ENCODE results near the gene CCNL2.

CCNL2 gene

DNA sequence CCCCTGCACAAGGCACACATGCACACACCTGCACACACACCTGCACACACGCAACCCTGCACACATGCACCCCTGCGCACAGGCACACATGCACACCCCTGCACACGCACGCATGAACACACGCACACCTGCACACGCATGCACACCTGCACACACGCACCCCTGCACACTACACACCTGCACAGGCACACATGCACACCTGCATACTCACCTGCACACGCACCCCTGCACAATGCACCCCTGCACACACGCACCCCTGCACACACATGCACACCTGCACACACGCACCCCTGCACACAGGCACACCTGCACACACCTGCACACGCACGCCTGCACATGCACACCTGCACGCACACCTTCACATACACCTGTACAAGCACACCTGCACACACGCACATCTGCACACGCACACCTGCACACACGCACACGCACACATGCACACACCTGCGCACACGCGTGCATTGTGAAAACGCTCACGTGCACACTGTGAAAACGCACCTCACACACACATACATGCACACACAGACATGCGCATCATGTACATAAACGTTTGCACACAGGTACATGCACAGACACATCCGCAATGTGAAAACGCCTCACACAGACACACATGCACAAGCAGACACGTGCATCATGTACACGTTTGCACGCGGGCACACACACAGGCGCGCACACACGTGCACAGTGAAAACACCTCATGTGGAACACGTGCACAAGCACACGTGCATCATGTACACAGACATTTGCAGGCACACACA, 58.2 kb downstream of the CCNL2 start:
- no peak for DNase-seq (ENCODE audit: low spot score)

DNA sequence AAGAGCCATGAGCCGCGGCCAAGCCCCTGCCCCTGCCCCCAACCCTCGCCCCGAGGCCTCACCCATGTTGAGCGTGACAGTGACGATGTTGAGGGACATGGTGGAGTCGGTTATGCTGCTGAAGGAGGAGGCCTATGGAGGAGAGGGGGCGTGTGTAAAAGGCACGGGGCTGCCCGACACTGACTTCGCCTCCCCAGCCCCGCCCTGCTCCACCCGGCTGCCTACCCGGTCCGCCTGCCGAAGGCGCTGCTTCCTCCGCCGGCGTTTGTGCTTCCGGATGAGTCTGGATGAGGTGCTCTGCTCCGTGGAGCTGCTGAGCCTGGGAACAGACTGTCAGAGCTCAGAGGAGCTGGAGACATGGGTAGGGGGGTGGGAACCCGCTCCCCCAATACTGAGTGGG, 59.0 kb downstream of the CCNL2 start:
- no peak for DNase-seq (ENCODE audit: low spot score)

DNA sequence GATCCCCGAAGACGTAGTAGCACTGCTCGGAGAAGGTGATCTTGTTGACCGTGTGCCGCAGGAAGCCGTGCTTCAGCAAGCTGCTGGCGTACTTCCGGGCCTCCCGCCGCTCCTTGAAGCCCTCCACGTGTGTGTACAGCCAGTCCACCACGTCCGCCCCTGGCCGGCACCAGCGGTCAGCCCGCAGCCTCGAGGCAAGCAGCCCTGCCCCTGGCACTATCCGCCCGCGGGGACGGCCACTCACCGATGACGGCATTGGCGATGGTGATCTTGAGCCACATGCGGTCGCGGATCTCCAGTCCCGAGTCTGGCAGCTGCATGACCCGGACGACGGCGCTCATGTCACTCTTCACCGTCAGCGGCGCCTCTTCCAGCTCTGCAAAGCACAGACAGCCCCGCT, 60.9 kb downstream of the CCNL2 start:
- no peak for DNase-seq (ENCODE audit: low spot score)

DNA sequence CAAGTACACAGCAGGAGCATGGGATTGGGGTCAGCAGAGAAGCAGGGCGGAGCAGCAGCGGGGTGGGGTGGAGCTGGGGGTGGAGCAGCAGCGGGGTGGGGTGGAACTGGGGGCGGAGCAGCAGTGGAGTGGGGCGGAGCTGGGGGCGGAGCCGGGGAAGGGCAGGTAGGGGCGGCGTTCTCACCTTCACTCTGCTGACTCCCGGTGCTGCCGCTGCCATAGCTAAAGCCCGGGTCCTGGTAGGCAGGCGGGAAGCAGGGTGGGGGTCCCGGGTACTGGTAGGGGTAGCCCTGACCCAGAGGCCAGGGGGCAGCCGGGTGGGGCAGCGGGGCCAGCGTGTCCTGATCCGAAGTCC, 61.4 kb downstream of the CCNL2 start:
- DNase-seq (ENCODE audit: low spot score): no peak

DNA sequence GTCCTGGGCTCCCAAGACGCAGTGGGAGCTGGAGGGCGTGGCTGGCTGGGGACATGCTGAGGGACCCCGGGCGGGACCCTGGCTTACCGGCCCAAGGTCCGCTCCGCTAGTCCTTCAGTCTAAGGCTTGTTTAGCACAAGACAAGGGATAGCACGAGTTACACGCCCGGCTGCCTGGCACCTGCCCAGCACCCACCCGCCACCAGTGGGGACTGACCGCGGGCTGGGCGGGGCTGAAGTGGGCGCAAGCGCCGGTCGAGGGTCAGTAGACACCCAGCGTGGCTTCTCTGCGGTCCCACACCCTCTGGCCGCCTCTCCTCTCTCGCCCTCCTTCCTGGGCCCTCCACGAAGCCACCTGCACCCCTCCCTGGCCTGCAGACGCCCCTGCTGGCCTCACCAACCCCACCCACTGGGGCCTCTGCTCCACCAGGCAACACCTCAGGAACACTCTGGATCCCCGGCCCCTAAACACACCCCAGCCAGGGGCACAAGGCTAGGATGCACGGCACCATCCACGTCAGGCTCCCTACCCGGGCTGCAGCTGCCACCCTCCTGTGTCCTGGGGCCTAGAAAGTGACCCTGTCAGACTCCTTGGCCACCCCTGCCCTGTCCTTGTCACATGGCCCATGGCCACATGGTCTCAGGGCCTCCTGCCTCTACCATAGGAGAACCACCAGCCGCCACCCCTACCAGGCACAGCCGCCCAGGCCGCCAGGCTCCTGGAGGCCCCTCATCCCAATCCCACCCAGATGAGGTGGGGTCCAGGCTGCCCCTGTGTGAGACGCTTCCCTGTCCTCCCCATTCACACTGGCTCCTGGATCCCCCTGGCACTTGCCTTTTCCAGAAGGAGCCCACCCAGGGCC, 62.0 kb downstream of the CCNL2 start:
- DNase-seq (ENCODE audit: low spot score): no peak

DNA sequence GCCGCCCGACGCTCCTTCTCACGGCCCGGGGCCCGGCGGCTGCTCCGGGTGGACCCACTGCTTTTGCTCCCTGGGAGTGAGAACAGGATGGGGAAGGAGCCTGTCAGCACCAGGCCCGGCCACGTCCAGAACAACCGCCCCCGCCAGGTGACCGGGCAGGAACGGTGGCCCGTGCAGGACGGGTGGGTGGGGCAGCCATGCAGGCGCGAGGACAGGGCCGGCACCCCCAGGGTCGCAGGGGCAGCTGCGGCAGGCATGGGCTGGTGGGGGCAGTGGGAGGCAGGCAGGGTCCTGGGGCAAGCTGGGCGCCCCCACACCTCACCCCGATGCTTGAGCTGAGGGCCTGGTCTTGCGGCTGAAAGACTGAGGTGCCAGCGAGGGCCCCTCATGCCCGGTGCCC, 62.7 kb downstream of the CCNL2 start:
- no peak for DNase-seq (ENCODE audit: low spot score)

DNA sequence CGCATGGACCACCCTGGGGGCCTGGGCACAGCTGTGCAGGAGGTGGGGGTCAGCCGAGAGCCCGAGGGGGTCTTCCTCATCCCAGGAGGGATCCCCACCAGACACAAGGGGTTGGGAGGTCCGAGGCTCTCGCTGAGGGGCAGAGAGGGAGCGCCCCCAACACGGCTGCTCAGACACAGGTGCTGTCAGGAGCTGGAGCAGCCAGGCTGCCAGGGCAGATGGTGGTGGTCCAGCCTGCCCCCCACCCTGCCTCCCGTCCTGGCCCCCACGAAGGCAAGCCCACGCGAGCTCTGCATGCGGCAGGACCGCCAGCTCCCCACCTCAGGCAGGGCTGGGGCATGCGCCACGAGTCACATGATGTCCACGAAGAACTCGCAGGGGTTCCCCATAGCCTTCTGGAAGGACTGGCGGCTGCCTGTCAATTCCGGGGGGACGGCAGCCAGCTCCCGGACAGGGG, 63.3 kb downstream of the CCNL2 start:
- no peak for DNase-seq (ENCODE audit: low spot score)

Data from LoVo (cell line).